ENCODE measurements around the gene IQSEC2.

- TF ChIP-seq CTCF (IDR thresholded peaks at IDR 0.05) (no peak), POLR2A (IDR thresholded peaks at IDR 0.05) (no peak)
Observed at GRCh38 chrX:53266914-53267313, 14.5 kb downstream of the IQSEC2 start.

All from heart left ventricle (tissue), 13 donors.